ENCODE results near the gene TAMM41.
"Not testable (repeated sequence)": the region's sequence is repeated elsewhere in the genome, so short reads cannot be mapped to it uniquely, and the experiment has no call there.

The TAMM41 gene, protein sequence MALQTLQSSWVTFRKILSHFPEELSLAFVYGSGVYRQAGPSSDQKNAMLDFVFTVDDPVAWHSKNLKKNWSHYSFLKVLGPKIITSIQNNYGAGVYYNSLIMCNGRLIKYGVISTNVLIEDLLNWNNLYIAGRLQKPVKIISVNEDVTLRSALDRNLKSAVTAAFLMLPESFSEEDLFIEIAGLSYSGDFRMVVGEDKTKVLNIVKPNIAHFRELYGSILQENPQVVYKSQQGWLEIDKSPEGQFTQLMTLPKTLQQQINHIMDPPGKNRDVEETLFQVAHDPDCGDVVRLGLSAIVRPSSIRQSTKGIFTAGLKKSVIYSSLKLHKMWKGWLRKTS

DNA sequence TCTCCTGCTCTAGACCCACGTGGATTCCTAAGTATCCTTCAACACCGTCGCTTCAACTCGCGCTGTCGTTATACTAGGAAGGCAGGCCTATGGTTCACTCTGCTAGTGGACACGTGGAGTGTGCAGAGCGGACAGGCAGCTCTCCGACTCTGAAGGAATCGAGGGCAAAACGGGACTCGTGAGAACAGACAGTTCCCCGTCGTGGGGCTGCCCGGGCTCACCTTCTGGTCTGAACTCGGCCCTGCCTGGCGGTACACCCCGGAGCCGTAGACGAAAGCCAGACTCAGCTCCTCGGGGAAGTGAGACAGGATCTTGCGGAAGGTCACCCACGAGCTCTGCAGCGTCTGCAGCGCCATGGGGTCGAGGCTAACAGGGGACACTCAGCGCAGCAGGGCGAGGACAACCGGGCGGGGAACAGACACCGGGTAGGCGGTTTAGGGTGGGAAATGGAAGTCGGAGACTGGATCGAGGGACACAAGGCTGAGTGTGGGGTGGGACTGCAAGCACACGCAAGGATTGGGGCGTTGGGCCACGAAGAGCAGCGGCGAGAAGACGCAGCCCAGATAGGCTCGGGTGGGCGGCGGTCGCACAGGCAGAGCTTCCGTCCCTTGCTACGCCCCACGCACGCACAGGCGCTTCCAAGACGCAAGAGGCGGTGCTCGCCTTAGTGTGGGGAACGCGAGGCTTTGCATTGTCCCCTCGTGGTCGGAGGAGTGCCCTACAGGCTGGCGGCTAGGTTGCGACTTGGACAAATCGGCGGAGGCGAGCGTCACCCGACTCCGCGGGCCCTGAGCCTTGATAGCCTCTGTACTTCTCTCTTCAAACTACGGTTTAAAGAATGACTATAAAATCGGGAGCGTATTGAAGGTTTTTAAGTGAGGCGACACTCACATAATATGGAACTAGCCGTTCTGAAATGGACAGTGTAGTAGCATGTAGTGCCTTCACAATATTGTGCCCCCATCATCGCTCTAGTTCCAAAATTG lies at the start of gene TAMM41:
Gene TAMM41 (minus strand): TSS at position 605 of the 986 bp plus-strand sequence. CDS start 249 bp downstream, at position 356.
- FAIRE-seq (peak; percentile 89), DNase-seq (ENCODE audit: extremely low spot score, insufficient read length, low read depth) (peak; percentile 87)

DNA sequence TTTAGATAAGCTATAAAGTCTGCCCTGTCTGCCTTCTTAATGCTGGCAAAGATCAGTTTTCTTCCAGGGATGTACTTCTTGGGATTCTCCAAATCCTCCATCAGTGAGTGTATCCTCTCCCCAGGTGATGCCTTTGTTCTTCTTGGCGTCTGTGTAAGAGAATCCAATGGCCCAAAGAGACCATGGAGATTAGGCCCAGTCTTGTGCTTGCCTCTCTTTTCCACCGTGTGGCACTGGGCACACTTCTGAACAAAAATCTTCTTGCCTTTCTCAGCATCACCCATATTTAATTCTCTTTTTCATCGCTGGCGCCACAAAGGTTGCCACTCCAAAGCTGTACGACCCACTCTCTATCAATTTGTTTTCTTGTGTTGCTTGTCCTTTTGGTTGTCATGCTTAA lies 32.2 kb upstream of the TAMM41 start:
- no peak for FAIRE-seq
- DNase-seq (ENCODE audit: extremely low spot score, insufficient read length, low read depth): no peak

DNA sequence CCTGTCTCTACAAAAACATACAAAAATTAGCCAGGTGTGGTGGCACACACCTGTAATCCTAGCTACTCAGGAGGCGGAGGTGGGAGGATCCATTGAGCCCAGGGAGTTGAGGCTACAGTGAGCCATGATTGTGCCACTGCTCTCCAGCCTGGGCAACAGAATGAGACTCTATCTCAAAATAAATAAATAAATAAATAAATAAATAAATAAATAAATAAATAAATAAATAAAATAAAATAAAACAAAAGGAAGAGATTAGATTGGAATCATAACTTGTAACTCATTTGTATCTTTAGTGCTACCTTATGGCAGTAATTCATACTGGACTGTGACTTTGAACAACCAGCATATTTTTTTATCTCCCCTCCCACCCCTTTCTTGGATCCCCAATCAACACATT lies 28.0 kb upstream of the TAMM41 start:
- not testable (repeated sequence) for FAIRE-seq; DNase-seq (ENCODE audit: extremely low spot score, insufficient read length, low read depth)

DNA sequence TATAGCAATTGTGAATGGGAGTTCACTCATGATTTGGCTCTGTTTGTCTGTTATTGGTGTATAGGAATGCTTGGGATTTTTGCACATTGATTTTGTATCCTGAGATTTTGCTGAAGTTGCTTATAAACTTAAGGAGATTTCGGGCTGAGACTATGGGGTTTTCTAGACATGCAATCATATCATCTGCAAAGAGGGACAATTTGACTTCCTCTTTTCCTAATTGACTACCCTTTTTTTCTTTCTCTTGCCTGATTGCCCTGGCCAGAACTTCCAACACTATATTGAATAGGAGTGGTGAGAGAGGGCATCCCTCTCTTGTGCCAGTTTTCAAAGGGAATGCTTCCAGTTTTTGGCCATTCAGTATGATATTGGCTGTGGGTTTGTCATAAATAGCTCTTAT lies 17.1 kb upstream of the TAMM41 start:
- not testable (repeated sequence) for DNase-seq (ENCODE audit: extremely low spot score, insufficient read length, low read depth); FAIRE-seq

DNA sequence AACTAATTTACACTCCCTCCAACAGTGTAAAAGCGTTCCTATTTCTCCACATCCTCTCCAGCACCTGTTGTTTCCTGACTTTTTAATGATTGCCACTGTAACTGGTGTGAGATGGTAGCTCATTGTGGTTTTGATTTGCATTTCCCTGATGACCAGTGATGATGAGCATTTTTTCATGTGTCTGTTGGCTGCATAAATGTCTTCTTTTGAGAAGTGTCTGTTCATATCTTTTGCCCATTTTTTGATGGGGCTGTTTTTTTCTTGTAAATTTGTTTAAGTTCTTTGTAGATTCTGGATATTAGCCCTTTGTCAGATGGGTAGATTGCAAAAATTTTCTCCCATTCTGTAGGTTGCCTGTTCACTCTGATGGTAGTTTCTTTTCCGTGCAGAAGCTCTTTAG lies 15.9 kb upstream of the TAMM41 start:
- DNase-seq (ENCODE audit: extremely low spot score, insufficient read length, low read depth); FAIRE-seq: not testable (repeated sequence)

DNA sequence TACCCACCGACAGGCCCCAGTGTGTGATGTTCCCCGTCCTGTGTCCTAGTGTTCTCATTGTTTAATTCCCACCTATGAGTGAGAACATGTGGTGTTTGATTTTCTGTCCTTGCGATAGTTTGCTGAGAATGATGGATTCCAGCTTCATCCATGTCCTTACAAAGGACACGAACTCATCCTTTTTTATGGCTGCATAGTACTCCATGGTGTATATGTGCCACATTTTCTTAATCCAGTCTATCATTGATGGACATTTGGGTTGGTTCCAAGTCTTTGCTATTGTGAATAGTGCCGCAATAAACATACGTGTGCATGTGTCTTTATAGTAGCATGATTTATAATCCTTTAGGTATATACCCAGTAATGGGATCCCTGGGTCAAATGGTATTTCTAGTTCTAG lies 15.5 kb upstream of the TAMM41 start:
- not testable (repeated sequence) for DNase-seq (ENCODE audit: extremely low spot score, insufficient read length, low read depth); FAIRE-seq

DNA sequence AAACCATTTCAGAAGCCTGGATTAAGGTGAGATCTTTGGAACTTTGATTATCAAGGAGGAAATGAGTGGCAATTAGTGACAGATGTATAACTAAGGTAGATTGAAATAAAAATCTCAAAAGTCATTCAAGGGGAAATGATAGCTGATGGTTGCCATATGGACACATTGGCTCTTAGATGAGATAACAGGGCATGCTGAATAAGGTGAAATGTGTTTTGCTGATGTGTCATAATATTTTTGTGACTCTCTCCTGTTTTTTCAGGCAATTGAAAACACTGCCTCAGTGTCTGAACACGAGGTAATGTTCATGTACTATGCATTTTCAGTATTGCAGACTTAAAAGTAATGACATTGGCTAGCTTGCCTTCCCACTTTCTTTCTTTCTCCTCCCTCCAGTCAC lies 13.5 kb upstream of the TAMM41 start:
- DNase-seq (ENCODE audit: extremely low spot score, insufficient read length, low read depth); FAIRE-seq: not testable (repeated sequence)

DNA sequence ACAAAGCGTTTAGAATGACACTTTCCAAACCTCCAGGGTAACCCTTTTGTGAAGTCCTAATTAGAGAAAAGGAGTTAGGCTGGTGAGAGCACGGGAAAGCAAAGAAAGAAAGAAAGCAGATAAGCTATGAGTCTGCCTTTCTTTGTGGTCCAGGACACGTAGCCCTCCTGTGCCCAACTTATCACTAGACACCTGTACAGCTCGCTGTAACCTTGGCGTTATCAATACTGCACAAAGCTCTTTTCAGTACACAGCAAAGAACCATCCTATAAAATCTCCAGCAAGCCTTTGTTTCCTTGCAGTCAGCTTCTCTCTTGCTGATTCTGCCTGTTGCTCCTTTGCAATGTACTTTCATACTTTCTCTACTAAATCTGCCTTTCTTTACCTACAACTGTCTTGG lies 6.8 kb upstream of the TAMM41 start:
- DNase-seq (ENCODE audit: extremely low spot score, insufficient read length, low read depth) (no peak), FAIRE-seq (no peak)

DNA sequence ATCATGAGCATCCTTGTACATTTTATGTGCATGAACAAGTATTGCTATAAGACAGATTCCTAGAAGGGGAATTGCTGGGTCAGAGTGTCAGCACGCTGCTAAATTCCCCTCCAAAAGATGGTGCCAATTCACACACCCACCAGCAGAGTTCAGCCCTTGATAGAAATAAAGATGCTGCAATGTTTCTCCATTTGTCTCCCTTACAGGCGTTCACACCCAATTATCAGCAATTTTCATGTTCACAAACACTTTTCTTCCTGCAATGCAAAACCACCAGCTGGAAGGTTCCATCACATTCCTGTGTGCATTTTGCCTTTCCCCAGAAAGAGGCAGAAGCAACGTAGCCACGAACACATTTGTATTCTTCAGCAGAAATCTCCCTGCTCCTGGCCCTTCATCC lies 3.3 kb upstream of the TAMM41 start:
- DNase-seq (ENCODE audit: extremely low spot score, insufficient read length, low read depth): no peak
- FAIRE-seq: no peak

DNA sequence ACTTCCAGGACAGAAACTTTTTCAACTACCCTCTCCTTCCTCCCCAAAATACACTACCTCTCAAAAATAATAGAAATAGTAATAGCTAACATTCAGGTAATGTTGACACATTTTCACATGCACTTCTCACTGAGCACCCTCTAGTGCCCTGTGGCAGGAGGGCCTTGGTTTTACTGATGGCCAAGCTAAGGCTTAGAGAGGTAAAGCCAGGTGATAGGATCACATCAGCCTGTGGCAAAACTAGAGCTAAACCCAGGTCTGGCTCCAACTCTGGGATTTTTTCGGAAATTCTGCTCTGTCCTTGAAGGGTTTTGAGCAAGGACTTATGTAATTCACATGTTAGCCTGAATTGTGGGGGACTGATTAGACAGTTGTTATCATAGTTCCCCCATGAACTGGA lies 922 bp upstream of the TAMM41 start:
- DNase-seq (ENCODE audit: extremely low spot score, insufficient read length, low read depth) (no peak), FAIRE-seq (no peak)

DNA sequence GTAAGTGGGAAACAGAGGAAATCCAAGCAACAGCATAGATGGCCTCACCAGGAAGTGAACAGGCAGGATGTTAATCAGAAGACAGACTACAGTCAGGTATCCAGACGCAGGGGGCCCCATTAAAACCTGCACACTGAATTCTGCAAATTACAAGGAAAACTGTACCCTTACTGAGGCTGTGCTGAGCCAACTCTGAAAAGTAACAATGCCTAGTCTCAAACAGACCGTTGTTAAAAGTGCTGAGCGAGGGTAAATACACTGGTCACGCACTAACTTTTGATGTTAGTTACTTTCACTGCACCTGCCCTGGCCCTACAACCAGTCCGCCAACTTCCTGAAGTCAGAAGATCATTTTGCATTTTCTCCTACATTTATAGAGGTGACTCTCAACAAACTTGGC lies 1.0 kb downstream of the TAMM41 start:
- FAIRE-seq (no peak), DNase-seq (ENCODE audit: extremely low spot score, insufficient read length, low read depth) (no peak)

DNA sequence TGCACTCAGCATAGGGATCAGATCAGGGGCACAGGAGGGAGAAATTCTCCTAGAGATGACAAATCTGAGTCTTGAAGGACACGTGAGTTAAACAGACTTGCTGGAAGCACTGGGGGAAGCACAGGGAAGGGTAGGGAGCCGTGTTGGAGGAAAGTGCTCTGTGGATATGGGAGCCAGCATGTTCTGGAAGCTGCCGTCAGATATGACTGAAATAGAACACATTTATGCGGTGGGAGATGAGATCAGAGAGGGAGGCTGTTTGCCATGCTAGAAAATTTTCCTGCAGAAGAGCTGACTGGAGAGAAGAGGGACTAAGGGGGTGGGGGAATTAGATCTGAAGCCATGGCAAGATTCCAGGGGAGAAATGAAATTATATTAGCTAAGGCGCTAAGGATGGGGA lies 1.8 kb downstream of the TAMM41 start:
- FAIRE-seq (no peak), DNase-seq (ENCODE audit: extremely low spot score, insufficient read length, low read depth) (no peak)

DNA sequence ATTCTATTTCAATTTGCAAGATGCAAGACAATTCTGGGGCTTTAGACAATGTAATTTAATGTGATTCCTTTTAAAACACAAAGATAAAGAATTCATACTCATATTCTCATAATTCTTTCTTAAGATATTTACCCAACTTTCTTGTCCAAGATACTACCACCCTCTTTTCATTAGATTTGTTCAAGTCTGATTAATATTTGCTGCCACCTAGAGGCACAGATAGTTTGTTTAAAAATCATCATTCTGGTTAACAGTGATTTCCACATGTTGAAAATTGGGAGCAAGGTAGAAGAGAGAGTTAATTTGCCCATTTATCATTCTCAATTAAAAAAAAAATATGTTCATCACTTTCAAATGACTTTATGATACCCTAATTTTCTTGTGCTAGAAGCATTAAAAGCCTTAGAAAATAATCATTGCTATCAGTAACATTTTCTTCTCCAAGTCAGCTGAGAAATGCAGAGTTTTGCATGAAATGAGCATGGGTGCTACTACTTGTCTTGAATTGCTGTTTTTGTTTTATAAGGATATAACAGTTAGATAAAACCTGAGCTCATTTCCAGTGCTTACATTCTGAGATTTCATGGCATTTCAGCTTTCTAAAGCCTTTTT lies 11.6 kb downstream of the TAMM41 start:
- FAIRE-seq (peak; percentile 83), DNase-seq (ENCODE audit: extremely low spot score, insufficient read length, low read depth) (no peak)

DNA sequence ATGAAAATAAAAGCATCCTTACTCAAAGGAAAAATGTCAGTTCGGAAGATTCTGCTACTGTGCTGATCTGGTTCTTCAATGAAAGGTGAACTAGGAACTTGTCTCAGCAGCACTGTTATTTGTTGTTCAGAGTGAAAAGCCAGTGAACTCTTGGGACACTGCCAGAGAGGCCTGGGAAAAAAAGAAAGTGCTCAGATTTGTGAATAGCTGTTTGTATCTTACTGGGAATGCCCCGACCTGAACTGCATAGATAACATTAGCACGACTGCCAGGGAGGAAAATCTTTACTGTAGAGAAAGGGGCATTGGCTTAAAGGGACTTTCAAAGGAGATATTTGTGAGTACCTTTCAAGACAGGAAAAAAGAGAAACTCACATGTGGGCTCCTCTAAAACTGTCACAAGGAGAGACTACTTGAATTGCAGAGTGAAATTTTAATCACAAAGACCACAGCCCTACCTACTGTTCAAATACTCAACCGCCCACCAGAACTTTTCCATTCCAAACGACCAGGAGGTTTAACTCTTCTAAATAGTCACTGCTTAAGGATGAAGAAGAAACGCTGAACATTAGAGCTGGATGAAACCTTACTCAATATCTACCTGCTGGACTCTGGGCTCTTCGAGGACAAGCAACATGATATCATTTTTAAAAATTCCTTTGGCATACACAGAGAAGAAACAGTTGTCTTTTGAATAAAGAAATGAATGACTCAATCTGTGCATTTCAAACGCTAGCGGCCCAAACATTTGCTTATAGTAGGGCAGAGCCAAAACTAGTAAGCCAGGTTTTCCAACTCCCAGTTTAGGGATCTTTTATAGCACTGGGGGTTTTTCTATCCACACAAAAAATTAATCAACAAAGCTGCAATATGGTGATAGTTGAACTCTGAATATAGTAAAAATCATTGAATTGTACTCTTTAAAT lies 13.4 kb downstream of the TAMM41 start:
- FAIRE-seq (no peak), DNase-seq (ENCODE audit: extremely low spot score, insufficient read length, low read depth) (no peak)

DNA sequence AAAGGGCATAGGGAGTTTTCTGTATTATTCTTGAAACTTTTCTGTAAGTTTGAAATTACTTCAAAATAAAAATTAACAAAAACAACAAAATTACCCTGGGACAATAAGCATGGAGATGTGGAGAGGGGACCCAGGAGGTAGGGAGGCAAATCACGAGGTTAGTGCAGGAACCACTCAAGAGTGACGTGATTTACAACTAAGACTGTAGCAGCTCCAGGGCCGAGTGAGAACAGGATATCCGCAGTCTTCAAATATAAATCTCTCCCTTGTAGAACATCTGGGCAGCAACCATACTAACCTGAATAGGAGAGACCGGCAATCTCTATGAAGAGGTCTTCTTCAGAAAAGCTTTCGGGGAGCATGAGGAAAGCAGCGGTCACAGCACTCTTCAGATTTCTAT lies 17.3 kb downstream of the TAMM41 start:
- FAIRE-seq (no peak), DNase-seq (ENCODE audit: extremely low spot score, insufficient read length, low read depth) (no peak)

DNA sequence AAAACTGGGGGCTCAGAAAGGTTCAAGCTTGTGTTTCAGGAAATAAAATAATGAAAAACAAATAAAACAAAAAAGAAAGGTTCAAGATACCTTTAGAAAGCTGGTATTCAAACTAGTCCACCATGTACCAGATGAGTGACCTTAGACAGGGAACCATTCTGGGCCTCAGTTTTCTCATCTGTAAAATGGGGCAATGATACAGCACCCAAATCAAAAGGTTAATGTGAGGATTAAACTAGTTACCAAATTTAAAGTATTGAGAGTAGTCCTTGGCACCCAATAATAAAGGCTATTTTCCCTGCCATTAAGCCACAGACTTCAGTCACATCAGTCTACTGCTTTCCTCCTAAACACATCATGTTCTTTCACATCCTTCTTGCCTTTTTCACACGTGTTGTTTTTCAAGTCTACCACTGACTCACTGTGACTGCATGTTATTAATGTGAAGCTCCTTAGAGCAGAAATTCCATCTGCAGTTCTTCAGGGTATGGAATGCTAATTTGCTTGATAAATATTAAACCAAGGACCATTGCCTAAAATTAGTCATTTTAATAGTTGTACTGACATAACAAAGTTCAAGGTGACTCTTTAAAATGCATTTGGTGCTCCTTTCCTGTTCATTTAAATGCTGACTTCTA lies 19.9 kb downstream of the TAMM41 start:
- FAIRE-seq (no peak), DNase-seq (ENCODE audit: extremely low spot score, insufficient read length, low read depth) (no peak)

DNA sequence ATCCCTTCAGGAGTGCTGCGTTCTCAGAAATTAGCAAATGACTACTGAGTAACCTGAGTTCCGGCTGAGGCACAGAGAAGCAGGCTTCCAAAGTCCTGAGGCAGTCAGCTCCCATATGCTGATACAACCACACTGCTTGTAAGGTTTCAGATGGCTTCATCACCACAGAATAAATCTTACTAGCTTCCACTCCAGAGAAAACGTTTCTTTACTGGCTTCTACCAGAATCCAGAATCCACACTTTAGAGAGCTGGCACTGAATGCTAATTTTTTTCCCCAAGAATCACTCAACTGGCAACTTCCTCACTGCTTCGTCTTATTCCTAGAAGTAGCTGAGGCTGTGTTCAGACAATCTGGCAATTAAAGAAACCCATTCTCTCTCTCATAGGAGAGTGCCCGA lies 21.4 kb downstream of the TAMM41 start:
- FAIRE-seq: no peak
- no peak for DNase-seq (ENCODE audit: extremely low spot score, insufficient read length, low read depth)

DNA sequence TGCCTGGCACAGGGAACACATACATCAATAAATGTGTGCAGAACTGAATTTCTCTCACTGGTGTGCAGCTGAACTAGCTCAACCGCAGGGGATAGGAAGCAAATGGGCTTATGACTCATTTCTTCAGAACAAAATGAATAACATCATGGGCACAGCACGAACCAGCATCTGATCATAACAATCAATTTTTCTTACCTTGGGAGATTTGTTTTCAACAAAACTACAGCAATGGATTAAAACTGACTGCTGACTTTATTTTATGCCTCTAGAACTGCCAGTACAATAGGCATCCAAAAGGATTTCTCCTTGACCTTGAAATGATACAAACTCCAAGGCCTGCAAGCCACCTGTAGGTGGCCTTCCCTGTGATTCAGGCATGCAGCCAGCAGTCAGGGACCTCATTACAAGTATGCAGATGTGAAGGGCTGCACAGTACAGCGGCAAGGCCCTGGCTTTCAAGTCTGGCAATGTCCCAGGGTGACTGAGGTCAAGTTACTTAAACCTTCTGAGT lies 26.1 kb downstream of the TAMM41 start:
- DNase-seq (ENCODE audit: extremely low spot score, insufficient read length, low read depth) (no peak), FAIRE-seq (no peak)

DNA sequence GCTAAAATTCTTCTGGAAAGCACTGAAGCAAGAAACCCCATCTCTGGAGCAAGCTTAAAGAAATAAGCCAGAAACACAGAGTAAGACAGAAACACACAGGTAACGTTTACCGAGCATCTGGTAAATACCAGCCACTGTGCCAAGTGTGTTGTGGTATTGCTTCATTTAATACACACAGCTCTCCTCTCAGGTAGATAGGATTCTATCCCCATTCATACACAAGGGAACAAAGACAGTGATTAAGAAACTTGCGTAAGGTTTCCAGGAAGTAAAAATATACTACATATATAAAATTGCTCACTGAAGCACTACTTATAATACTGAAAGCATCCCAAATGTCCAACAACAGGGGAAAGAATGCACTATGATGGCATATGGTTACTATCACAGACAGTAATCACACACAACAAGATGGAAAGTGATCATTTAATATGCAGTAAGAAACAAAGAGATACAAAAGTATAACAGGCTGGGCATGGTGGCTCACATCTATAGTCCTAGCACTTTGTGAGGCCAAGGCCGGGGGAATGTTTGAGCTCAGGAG lies 27.5 kb downstream of the TAMM41 start:
- no peak for FAIRE-seq
- DNase-seq (ENCODE audit: extremely low spot score, insufficient read length, low read depth): no peak
